Hematopoietic multipotent progenitor cell treated with erythropoietin and hydrocortisone succinate and interleukin-3 and kit ligand, for 6 days (in vitro differentiated cells): ENCODE measurements around the gene LDLRAP1.

Source experiments
- DNase-seq: peaks from one replicate; pipeline ENCODE4 v3.0.0-alpha.2; 2015

The LDLRAP1 gene

GRCh38 chr1:25609921-25610320, 66.5 kb downstream of the LDLRAP1 start:
- DNase-seq = no peak

- DNase-seq = peak; percentile 39
Measured at GRCh38 chr1:25610822-25611630, 67.6 kb downstream of the LDLRAP1 start.

GRCh38 chr1:25611843-25612242, 68.4 kb downstream of the LDLRAP1 start:
- DNase-seq = no peak

GRCh38 chr1:25612421-25612820, 69.0 kb downstream of the LDLRAP1 start:
- DNase-seq = no peak

- DNase-seq = no peak
Measured at GRCh38 chr1:25613091-25613490, 69.7 kb downstream of the LDLRAP1 start.

GRCh38 chr1:25614501-25615171, 71.2 kb downstream of the LDLRAP1 start:
- DNase-seq = no peak

GRCh38 chr1:25615172-25615541, 71.8 kb downstream of the LDLRAP1 start:
- DNase-seq = no peak

- DNase-seq = no peak
Measured at GRCh38 chr1:25615563-25616094, 72.2 kb downstream of the LDLRAP1 start.

- peak; percentile 94 for DNase-seq
Measured at GRCh38 chr1:25616095-25616986, 72.9 kb downstream of the LDLRAP1 start, which contains the start of gene MAN1C1. Gene MAN1C1 (plus strand): TSS chr1:25616791. CDS start chr1:25617798, 1,007 bp downstream.

GRCh38 chr1:25616987-25617624, 73.7 kb downstream of the LDLRAP1 start:
- no peak for DNase-seq

GRCh38 chr1:25617625-25618432, 74.4 kb downstream of the LDLRAP1 start:
- peak; percentile 20 for DNase-seq

- DNase-seq = no peak
Measured at GRCh38 chr1:25618433-25618808, 75.0 kb downstream of the LDLRAP1 start.
